ENCODE data around the gene PRKX.
"Not testable (repeated sequence)": the region's sequence is repeated elsewhere in the genome, so short reads cannot be mapped to it uniquely, and the experiment has no call there.

PRKX gene

GRCh38 chrX:3679669-3680068 lies 33.8 kb downstream of the PRKX start:
- no peak for TF ChIP-seq CTCF (conservative IDR thresholded peaks at IDR 0.05; ENCODE audit: low read depth)
- POLR2A ChIA-PET (ENCODE audit: low non-redundant PET), result no interaction called here
- CTCF ChIA-PET, result no interaction called here
- no peak overlapping the region for H3K27ac ChIP-seq
- DNase-seq (ENCODE audit: low spot score), result no peak

- ChIA-PET POLR2A (ENCODE audit: low non-redundant PET) (no interaction called here), CTCF (no interaction called here)
- no peak for DNase-seq (ENCODE audit: low spot score)
- no peak overlapping the region for H3K27ac ChIP-seq
- no peak for TF ChIP-seq CTCF (conservative IDR thresholded peaks at IDR 0.05; ENCODE audit: low read depth)
Observed at GRCh38 chrX:3678328-3678727, 35.1 kb downstream of the PRKX start.

- ChIA-PET CTCF (no interaction called here), POLR2A (ENCODE audit: low non-redundant PET) (no interaction called here)
- no peak overlapping the region for H3K27ac ChIP-seq
- DNase-seq (ENCODE audit: low spot score), result no peak
- TF ChIP-seq CTCF (conservative IDR thresholded peaks at IDR 0.05; ENCODE audit: low read depth), result no peak
Observed at GRCh38 chrX:3674881-3675280, 38.6 kb downstream of the PRKX start.

GRCh38 chrX:3669841-3670475 lies 43.5 kb downstream of the PRKX start:
- no peak for DNase-seq (ENCODE audit: low spot score)
- ChIA-PET CTCF (no interaction called here), POLR2A (ENCODE audit: low non-redundant PET) (no interaction called here)
- H3K27ac ChIP-seq, result no peak overlapping the region
- TF ChIP-seq CTCF (conservative IDR thresholded peaks at IDR 0.05; ENCODE audit: low read depth), result no peak

GRCh38 chrX:3666975-3667374 lies 46.5 kb downstream of the PRKX start:
- no peak for DNase-seq (ENCODE audit: low spot score)
- TF ChIP-seq CTCF (conservative IDR thresholded peaks at IDR 0.05; ENCODE audit: low read depth), result no peak
- no peak overlapping the region for H3K27ac ChIP-seq
- POLR2A ChIA-PET (ENCODE audit: low non-redundant PET), result no interaction called here
- CTCF ChIA-PET, result no interaction called here

GRCh38 chrX:3664921-3665320 lies 48.5 kb downstream of the PRKX start:
- ChIA-PET POLR2A (ENCODE audit: low non-redundant PET) (no interaction called here), CTCF (no interaction called here)
- H3K27ac ChIP-seq, result no peak overlapping the region
- no peak for DNase-seq (ENCODE audit: low spot score)
- no peak for TF ChIP-seq CTCF (conservative IDR thresholded peaks at IDR 0.05; ENCODE audit: low read depth)

GRCh38 chrX:3663576-3664250 lies 49.7 kb downstream of the PRKX start:
- DNase-seq (ENCODE audit: low spot score); H3K27ac ChIP-seq; CTCF ChIA-PET; POLR2A ChIA-PET (ENCODE audit: low non-redundant PET): not testable (repeated sequence)

Measured in RWPE1 (cell line).